ENCODE results near the gene RSPH1. TPM values are rescaled to one million over a fixed set of nuclear protein-coding genes. Genes with fewer than 3 reads are reported as not detected.

Gene RSPH1
- total and polyA plus RNA-seq, 2 of the 8 experiments (the other 6 are each of a cell fraction or from before 2014, with no cell fraction given), result 0.24 TPM; not detected in 1

DNA sequence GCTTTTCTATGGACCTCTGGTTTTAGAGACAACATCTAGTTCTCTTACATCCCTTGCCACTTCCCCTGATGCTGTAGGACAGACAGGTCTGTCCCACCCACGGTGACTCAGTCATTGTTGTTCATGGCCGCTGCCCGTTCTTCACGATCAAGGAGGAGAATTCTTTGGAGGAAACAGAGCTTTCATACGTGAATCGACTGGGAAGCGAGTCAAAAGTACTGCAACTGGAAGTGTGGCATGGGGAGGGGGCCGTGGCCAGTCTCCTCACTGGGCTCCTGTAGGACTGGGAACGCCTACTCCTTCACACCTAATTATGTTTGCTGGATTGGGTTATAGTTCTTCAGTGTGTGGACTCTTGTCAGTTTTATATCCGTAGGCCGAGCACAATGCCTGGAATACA lies 13.2 kb upstream of the RSPH1 start (continued):
- TF ChIP-seq RAD21 (IDR thresholded peaks at IDR 0.05 in 1 of 2, conservative IDR thresholded peaks at IDR 0.05 in 1 of 2; ENCODE audit: low read depth in 2 of 2, low read length in 2 of 2) (no peak), JUN (IDR thresholded peaks at IDR 0.05; ENCODE audit: low read depth, low read length) (no peak), TBP (IDR thresholded peaks at IDR 0.05; ENCODE audit: low read depth, low read length) (no peak), ZNF274 (IDR thresholded peaks at IDR 0.05; ENCODE audit: borderline replicate concordance, extremely low read depth, low read length) (no peak), POU5F1 (IDR thresholded peaks at IDR 0.05; ENCODE audit: low read depth, low read length) (no peak), SP1 (IDR thresholded peaks at IDR 0.05; ENCODE audit: low read depth, low read length) (no peak), CBX8 (IDR thresholded peaks at IDR 0.05; ENCODE audit: borderline replicate concordance, low read depth, low read length) (no peak), PHF8 (conservative IDR thresholded peaks at IDR 0.05; ENCODE audit: low read depth, low read length) (no peak)

Measured in H1 (cell line).